ENCODE data around the gene TMEM170A.

GRCh38 chr16:75421820-75422126 is 42.7 kb downstream of the TMEM170A start:
- no peak for TF ChIP-seq NFIC (IDR thresholded peaks at IDR 0.05; ENCODE audit: low read length)
- TF ChIP-seq ZBTB7A (CRISPR knock-in tag; IDR thresholded peaks at IDR 0.05) = no peak
- no peak for TF ChIP-seq KLF12 (CRISPR knock-in tag; IDR thresholded peaks at IDR 0.05; ENCODE audit: borderline replicate concordance)
- TF ChIP-seq, protein P1, sequence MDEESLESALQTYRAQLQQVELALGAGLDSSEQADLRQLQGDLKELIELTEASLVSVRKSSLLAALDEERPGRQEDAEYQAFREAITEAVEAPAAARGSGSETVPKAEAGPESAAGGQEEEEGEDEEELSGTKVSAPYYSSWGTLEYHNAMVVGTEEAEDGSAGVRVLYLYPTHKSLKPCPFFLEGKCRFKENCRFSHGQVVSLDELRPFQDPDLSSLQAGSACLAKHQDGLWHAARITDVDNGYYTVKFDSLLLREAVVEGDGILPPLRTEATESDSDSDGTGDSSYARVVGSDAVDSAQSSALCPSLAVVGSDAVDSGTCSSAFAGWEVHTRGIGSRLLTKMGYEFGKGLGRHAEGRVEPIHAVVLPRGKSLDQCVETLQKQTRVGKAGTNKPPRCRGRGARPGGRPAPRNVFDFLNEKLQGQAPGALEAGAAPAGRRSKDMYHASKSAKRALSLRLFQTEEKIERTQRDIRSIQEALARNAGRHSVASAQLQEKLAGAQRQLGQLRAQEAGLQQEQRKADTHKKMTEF (CRISPR knock-in tag; IDR thresholded peaks at IDR 0.05) = no peak
- no peak for TF ChIP-seq POLR2AphosphoS5 (IDR thresholded peaks at IDR 0.05; ENCODE audit: low read depth, low read length)
- TF ChIP-seq, protein P2, sequence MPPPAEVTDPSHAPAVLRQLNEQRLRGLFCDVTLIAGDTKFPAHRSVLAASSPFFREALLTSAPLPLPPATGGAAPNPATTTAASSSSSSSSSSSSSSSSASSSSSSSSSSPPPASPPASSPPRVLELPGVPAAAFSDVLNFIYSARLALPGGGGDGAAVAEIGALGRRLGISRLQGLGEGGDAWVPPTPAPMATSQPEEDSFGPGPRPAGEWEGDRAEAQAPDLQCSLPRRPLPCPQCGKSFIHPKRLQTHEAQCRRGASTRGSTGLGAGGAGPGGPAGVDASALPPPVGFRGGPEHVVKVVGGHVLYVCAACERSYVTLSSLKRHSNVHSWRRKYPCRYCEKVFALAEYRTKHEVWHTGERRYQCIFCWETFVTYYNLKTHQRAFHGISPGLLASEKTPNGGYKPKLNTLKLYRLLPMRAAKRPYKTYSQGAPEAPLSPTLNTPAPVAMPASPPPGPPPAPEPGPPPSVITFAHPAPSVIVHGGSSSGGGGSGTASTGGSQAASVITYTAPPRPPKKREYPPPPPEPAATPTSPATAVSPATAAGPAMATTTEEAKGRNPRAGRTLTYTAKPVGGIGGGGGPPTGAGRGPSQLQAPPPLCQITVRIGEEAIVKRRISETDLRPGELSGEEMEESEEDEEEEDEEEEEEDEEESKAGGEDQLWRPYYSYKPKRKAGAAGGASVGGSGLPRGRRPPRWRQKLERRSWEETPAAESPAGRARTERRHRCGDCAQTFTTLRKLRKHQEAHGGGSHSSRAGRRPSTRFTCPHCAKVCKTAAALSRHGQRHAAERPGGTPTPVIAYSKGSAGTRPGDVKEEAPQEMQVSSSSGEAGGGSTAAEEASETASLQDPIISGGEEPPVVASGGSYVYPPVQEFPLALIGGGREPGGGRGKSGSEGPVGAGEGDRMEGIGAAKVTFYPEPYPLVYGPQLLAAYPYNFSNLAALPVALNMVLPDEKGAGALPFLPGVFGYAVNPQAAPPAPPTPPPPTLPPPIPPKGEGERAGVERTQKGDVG (CRISPR knock-in tag; IDR thresholded peaks at IDR 0.05; ENCODE audit: borderline replicate concordance) = no peak
- no peak for TF ChIP-seq MYNN (CRISPR knock-in tag; IDR thresholded peaks at IDR 0.05; ENCODE audit: low read depth)
- TF ChIP-seq ZNF280B (CRISPR knock-in tag; IDR thresholded peaks at IDR 0.05; ENCODE audit: borderline replicate concordance) = no peak
- TF ChIP-seq, protein P3, sequence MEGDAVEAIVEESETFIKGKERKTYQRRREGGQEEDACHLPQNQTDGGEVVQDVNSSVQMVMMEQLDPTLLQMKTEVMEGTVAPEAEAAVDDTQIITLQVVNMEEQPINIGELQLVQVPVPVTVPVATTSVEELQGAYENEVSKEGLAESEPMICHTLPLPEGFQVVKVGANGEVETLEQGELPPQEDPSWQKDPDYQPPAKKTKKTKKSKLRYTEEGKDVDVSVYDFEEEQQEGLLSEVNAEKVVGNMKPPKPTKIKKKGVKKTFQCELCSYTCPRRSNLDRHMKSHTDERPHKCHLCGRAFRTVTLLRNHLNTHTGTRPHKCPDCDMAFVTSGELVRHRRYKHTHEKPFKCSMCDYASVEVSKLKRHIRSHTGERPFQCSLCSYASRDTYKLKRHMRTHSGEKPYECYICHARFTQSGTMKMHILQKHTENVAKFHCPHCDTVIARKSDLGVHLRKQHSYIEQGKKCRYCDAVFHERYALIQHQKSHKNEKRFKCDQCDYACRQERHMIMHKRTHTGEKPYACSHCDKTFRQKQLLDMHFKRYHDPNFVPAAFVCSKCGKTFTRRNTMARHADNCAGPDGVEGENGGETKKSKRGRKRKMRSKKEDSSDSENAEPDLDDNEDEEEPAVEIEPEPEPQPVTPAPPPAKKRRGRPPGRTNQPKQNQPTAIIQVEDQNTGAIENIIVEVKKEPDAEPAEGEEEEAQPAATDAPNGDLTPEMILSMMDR (CRISPR knock-in tag; IDR thresholded peaks at IDR 0.05) = no peak
- TF ChIP-seq ZNF777 (CRISPR knock-in tag; IDR thresholded peaks at IDR 0.05) = no peak
- TF ChIP-seq RELA (CRISPR knock-in tag; IDR thresholded peaks at IDR 0.05) = no peak
- no peak for TF ChIP-seq TARDBP (CRISPR knock-in tag; IDR thresholded peaks at IDR 0.05)
- TF ChIP-seq NFAT5 (CRISPR knock-in tag; IDR thresholded peaks at IDR 0.05) = no peak
